Ovary (tissue), 3 donors: Measurements from ENCODE around the gene TMEM82.

Source experiments
- CTCF ChIP-seq, 3 donors: fragments of 450-650 bp in 2 of 3; fragments of 200-600 bp in 1 of 3; IDR thresholded peaks; one replicate each; pipeline versions ENCODE4 v1.5.1 to v1.8.0; 2016 to 2022; ENCODE audit warnings: antibody characterized with exemption in 3 of 3, mild to moderate bottlenecking in 1 of 3
- POLR2A ChIP-seq: fragments of 450-650 bp; IDR thresholded peaks from one replicate; pipeline ENCODE4 v1.6.1; 2017; ENCODE audit warnings: antibody characterized with exemption, mild to moderate bottlenecking, moderate library complexity
- donor health status: DM: no; HTN: no; CAD: no.

- TF ChIP-seq CTCF (IDR thresholded peaks at IDR 0.05) (no peak), POLR2A (no peak)
These were observed 20.2 kb downstream of the TMEM82 start for GRCh38 chr1:15762546-15762945.
